Smooth muscle cell of the brain vasculature (primary cell): ENCODE data around the gene FHIP1B.
"Not testable (repeated sequence)": the region's sequence is repeated elsewhere in the genome, so short reads cannot be mapped to it uniquely, and the experiment has no call there.

Experiments
- DNase-seq: peaks from one replicate; pipeline ENCODE4 v3.0.0-alpha.2; 2012; ENCODE audit warnings: low read depth, low spot score

FHIP1B gene

DNA sequence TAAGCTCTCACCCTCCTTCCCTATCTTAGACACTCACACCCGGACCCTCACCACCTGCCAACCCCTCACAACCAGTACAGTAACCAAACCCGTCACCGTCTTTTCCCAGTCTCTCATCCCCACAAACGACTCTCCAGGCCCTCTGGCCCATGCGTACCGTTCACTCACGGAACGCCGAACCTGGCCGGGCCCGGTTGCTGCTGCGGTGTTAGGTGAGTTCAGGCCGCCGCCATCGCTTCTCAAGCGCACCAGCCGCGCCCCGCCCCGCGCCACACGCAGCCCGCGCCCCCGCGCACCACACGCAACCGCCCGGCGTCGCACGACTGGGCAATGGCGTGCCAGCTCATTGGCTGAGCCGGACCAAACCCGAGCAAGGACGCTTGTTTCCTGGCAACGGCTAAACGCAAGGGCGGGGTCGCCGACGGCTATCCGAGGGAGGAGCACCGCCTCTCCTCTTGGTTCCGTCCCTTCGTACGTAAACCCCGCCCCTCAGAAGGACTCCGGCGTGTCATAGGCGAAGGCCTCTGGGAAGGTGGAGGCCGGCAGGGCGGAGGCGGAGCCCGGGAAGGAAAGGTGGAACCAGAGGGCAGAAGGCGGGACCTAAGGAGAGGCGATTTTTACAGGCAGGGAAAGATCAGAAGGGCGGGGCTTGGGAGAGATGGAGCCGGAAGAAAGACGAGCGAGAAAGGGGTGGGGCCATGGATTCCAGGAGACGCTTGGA, at the start of gene FHIP1B:
TSS of gene FHIP1B (minus strand) at position 250 of the 721 bp plus-strand sequence. CDS start 10,120 bp downstream, outside the sequence.
- peak; percentile 99 for DNase-seq

DNA sequence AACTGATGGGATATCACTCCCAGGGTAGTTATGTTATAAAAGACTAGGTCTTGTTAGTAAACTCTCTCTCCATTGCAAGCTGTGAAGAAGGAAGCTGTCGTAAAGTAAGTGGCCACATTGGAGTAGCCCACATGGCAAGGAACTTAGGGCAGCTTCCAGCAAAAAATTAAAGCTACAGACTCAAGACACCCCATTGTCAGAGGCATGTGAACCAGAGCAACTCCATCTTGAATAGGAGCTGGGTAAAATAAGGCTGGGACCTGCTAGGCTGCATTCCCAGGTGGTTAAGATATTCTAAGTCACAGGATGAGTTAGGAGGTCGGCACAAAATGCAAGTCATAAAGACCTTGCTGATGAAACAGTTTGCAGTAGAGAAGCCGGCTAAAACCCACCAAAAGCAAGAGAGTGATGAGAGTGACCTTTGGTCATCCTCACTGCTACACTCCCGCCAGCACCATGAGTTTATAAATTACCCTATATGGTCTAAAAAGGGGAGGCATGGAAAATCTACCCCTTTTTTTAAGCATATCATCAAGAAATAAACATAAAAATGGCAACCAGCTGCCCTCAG, 49.1 kb upstream of the FHIP1B start:
- DNase-seq = no peak

DNA sequence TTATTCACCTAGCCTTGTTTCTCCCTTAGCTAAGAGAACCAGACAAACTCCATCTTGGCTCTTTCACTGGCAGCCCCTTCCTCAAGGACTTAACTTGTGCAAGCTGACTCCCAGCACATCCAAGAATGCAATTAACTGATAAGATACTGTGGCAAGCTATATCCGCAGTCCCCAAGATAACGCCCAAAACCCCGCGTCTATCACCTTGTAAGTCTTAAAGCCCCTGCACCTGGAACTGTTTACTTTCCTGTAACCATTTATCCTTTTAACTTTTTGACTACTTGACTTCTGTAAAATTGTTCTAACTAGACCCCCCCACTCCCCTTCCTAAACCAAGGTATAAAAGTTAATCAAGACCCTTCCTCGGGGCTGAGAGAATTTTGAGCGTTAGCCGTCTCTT, 46.4 kb upstream of the FHIP1B start:
- DNase-seq = not testable (repeated sequence)

DNA sequence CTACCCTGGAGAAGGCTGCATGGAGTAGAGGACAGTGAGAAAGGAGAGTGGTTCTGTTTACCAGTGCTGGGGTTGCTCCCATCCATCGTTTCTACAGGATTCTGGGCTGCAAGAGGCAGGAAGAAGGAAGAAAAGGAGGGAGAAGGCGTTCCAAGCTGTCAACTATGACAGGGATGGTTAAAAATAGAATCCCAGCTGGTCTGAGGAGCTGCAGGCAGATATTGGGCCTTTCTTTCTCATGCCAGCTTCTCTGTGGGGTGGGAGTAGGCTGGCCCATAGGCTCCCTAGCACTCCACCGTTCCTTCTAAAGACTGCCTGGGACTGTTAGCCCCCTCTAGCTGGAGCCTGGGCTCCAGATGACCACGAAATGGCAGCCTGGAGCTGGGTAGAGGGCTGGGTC, 38.8 kb upstream of the FHIP1B start:
- no peak for DNase-seq

DNA sequence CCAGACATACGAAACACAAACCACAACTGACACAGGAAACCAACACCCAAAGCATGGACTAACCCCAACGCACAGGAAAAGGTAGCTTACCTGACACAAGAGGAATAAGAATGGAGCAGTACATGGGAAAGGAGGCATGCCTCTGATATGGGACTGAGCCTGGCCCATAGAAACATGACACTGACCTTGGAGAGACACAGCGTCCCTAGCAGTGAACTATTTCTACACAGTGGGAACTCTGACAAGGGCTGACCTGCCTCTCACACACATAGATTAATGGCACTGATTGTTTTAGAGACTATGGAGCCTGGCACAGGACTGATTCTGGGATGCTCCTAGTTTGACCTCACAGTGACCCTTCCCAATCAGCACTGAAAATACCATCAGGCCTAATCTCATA, 37.2 kb upstream of the FHIP1B start:
- DNase-seq = no peak

DNA sequence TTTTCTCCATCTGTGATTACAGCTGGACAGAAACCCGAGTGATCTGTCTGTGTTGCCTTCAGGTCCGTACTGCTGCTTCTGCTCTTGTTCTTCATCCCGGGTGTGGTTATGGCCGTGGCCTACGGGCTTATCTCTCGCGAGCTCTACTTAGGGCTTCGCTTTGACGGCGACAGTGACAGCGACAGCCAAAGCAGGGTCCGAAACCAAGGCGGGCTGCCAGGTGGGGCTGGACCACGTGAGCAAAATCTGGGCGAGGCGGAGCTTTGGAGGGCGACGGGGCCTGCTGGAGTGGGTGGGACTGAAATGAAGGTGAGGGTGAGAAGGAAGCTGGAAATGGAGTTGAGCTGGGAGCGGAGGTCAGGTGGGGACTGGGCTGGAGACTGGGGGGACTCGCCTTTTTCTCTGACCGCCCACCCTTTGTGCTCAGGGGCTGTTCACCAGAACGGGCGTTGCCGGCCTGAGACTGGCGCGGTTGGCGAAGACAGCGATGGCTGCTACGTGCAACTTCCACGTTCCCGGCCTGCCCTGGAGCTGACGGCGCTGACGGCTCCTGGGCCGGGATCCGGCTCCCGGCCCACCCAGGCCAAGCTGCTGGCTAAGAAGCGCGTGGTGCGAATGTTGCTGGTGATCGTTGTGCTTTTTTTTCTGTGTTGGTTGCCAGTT, 36.3 kb upstream of the FHIP1B start:
- DNase-seq = no peak

DNA sequence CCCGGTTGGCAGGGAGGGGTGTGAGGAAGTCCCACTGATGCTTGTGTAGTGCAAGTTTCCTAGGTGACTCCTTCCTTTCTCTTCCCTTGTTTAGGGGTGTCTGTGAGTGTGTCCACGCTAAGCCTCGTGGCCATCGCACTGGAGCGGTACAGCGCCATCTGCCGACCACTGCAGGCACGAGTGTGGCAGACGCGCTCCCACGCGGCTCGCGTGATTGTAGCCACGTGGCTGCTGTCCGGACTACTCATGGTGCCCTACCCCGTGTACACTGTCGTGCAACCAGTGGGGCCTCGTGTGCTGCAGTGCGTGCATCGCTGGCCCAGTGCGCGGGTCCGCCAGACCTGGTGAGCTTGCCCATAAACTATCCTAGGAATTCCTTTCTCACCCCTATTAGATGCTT, 35.6 kb upstream of the FHIP1B start:
- DNase-seq = no peak

- DNase-seq = no peak
Observed at GRCh38 chr11:6268820-6269219, 34.4 kb upstream of the FHIP1B start.

DNA sequence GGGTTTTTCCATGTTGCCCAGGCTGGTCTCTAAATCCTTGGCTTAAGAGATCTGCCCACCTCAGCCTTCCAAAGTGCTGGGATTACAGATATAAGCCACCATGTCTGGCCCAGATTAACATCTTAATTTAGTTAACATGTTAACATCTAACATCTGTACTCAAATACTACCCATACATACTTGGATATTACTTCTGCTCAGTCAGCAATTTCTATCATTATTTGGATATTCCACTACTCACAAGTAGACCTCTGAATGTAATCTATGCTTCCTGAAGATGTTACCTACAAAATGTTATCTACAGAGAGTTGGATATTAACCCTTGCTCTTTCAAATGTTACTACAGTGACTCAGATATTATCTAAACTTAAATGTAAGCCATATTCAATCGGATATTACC, 29.2 kb upstream of the FHIP1B start:
- no peak for DNase-seq

DNA sequence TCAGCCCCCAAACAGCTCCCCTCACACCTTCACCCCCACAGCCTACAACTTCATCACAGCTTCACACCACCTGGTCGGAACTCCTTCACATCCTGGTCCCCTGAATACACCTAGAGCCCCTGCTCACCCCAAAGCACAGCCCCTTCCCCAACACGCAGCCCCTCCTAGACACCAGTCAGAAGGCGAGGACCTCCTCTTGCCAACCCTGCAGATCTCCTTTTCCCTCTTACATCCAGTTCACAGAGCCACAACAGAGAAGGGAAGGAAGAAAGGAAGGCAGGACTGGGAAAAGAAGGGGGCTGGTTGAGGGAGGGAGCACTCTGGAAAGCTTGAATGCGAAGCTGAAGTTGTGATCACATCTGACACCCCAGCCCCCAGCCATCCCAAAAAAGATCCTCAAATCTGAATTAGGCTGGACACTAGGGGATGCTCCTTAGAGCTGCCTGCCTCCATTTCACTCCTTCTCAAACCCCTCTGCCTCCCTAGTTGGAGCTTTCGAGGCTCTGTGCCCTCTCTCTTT, 25.8 kb upstream of the FHIP1B start:
- DNase-seq = no peak

- no peak for DNase-seq
Observed at GRCh38 chr11:6258571-6259081, 24.2 kb upstream of the FHIP1B start.

- DNase-seq = no peak
Observed at GRCh38 chr11:6258141-6258540, 23.7 kb upstream of the FHIP1B start.

DNA sequence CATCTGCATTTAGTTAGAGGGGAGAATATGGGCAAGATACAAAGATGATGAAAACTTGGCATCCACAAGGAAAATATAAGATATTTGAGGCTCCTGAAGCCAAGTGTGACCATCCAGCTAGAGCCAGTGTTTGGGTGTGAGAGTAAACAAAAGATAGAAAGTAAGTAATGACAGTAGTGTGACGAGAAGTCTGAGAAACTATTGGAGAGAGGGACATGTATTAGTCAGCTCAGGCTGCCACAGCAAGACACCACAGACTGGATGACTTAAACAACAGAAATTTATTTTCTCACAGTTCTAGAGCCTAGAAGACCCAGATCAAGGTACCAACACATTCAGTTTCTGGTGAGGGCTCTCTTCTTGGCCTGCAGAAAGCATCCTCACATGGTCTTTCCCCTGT, 18.8 kb upstream of the FHIP1B start:
- no peak for DNase-seq

DNA sequence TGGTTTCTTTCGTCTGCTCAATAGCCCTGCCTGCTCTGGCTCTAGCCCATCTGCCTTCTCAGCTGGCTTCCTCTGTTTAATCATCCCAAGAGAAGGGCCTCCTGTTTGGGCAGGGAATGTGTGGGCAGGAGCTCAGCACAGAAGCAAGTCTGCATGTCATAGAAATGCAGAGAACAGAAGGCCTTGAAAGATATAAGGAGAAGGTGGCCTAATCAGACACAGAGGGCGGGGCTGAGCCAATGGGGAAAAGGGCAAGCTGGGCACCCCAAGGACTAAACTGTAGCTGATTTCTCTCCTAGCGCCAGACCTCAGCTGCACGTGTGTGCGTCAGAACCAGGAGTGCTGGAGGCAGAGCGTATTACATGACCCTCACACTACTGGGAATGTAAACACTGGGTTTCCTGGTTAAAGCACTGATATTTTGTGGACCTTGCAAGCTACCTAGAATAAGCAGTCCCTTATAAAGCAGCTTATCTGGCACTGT, 17.6 kb upstream of the FHIP1B start:
- DNase-seq = no peak

DNA sequence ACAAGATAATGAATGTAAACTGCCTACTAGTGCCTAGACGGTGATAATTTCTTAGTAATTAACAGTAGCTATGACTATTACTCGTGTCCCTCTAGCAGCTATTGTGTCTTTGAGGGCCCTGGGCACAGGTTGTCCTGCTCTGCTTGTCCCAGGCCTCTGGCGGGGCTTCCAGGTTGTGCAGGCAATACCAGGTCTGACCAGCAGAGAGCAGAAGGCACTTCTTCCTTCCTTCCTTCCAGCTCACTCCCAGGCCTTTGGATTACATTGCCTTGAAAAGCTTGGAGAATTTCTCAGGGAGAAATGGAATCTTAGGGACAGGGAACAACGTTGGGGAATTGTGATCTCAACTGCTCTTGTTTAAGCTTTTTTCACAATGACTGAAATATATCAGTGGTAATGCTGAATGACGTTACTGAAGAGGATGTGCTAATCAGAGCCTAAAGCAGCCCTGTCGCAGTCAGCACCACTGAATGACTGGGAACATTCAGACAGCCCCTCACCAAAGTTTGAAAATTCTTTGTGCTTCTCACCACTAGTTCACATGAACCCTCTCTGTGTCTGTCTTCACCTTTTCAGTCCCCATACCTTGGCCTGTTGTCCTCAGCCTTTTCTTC, 16.8 kb upstream of the FHIP1B start:
- peak; percentile 26 for DNase-seq

DNA sequence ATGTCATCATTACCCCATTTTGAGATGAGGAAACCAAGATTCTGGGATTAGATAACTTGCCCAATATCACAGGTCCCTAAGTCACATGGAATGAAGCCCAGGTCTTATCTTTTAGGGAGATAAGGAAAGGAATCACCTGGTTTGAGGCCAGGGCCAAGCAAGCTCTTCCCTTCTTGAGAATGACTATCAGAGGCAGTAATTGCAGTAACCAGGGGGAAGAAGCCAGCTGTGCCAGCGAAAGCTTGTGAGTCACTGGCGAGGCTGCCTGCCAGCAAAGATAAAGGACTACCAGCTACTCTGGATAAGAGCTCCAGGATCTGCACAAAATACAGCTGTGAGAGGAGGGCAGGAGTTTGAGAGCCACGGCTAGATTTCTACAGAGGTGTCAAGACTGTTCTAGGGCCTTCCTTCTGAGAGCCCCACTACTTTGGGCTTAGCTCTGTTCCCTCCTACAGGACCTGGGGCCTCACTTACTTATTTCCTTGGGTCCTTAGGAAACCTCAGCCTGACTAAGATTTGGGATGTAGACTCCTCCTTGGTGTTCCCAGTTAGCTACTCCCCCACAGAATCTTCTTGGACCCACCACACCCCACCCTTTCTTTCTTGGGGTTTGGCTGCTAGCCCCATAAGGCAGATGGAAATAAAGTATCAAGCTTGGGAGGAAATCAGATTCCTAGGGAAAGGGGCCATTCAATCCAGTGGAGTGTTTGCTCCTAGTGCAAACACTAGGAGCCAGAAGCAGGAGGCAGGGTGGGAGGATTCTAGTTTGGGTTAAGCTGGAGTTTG, 15.5 kb upstream of the FHIP1B start:
- no peak for DNase-seq

DNA sequence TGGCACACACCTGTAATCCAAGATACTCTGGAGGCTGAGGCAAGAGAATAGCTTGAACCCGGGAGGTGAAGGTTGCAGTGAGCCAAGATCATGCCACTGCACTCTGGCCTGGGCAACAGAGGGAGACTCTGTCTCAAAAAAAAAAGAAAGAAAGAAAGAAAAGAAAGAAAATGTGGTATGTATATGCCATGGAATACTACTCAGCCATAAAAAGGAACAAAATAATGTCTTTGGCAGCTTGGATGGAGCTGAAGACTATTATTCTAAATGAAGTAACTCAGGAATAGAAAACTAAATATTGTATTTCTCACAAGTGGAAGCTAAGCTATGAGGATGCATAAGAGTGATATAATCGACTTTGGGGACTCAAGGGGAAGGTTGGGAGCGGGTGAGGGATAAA, 14.5 kb upstream of the FHIP1B start:
- DNase-seq = not testable (repeated sequence)

GRCh38 chr11:6248248-6248647, 13.8 kb upstream of the FHIP1B start:
- DNase-seq = no peak

GRCh38 chr11:6245536-6245935, 11.1 kb upstream of the FHIP1B start:
- DNase-seq = no peak

GRCh38 chr11:6241316-6241715, 6.9 kb upstream of the FHIP1B start:
- DNase-seq = no peak

DNA sequence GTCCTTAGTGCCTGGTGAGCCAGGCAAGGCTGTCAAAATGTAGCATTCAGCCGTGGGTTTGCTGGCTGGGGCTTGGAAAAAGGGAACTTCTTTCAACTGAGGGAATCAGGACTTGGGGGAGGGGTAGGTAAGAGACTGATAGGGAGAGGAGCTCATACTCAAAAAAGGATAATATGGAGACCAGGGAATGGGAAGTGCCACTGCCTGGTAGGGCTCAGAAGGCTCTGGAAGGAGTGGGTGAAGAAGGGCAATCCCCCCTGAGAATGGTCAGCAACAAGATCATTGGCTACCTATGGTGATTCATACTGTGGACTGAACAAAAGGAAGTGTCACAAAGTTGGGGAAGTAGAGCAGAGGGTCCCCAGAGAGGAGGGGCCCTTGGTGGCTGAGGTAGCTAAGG, 6.3 kb upstream of the FHIP1B start:
- no peak for DNase-seq
